WTC11 (cell line): ENCODE results near the gene NINJ2.

Experiments used
- CTCF ChIP-seq: fragments of 200-600 bp; IDR thresholded peaks from 2 replicates; pipeline ENCODE4 v1.8.0; 2022; ENCODE audit warnings: antibody characterized with exemption
- JAZF1 ChIP-seq: fragments of 250-450 bp; sonication (Bioruptor Pico); IDR thresholded peaks from 2 replicates; pipeline ENCODE4 v1.9.0; 2021; ENCODE audit warnings: moderate library complexity, mild to moderate bottlenecking, inconsistent platforms
- PRDM15 ChIP-seq: sonication (generic); formaldehyde crosslinking; IDR thresholded peaks from 2 replicates; pipeline ENCODE4 v1.8.0; 2022; ENCODE audit warnings: missing genetic modification reagents
- TCF7 ChIP-seq: sonication (generic); formaldehyde crosslinking; IDR thresholded peaks from 2 replicates; pipeline ENCODE4 v1.8.0; 2022; ENCODE audit warnings: mild to moderate bottlenecking, low read depth, missing genetic modification reagents, moderate library complexity
- TEAD4 ChIP-seq: sonication (generic); formaldehyde crosslinking; IDR thresholded peaks from 2 replicates; pipeline ENCODE4 v1.8.0; 2022; ENCODE audit warnings: mild to moderate bottlenecking, missing genetic modification reagents

- TF ChIP-seq JAZF1 (no peak), TCF7 (CRISPR knock-in tag) (no peak), PRDM15 (CRISPR knock-in tag) (no peak), CTCF (no peak), TEAD4 (CRISPR knock-in tag) (no peak)
Measured at GRCh38 chr12:622416-622815, 40.8 kb downstream of the NINJ2 start.
